Naive thymus-derived CD4-positive, alpha-beta T cell (primary cell): ENCODE results near the gene CLN5. TPM values are rescaled to one million over a fixed set of nuclear protein-coding genes. Genes with fewer than 3 reads are reported as not detected.
A peak's percentile ranks its signal among the peaks of the same experiment; 100 is the strongest.

Experiments
- ATAC-seq: fragments of 150-1000 bp; cut with Tn5 transposase; 2 replicates; pipeline ENCODE4 v1.10.0; 2021; ENCODE audit warnings: mild to moderate bottlenecking, moderate library complexity
- CTCF ChIA-PET: fragments of 350-600 bp; sonication (Branson Sonifier 250); formaldehyde crosslinking; loops from one replicate; lab custom pipeline; 2021; ENCODE audit warnings: antibody characterized with exemption; lab: Charles Lee
- POLR2A ChIA-PET: fragments of 350-600 bp; sonication (Branson Sonifier 250); formaldehyde crosslinking; loops from one replicate; lab custom pipeline; 2021; ENCODE audit warnings: antibody characterized with exemption, inconsistent platforms; lab: Charles Lee
- DNase-seq, 9 donors: peaks; one replicate each; pipeline versions ENCODE4 v3.0.0 to v3.0.0-alpha.2; 2020 to 2022; ENCODE audit warnings: mixed read lengths in 1 of 9
- H3K27ac ChIP-seq: one replicate; pipeline ENCODE4 v1.7.0; 2013; ENCODE audit warnings: mild to moderate bottlenecking, low read depth, low read length, moderate library complexity
- H3K27me3 ChIP-seq, 2 donors: one replicate each; pipeline ENCODE4 v1.7.0; 2013; ENCODE audit warnings: low read length in 2 of 2, mild to moderate bottlenecking in 2 of 2, moderate library complexity in 2 of 2; ENCODE audit not compliant: control insufficient read depth in 2 of 2, insufficient read depth in 2 of 2
- H3K36me3 ChIP-seq, 3 experiments: 1 replicate in 2 of 3; 2 replicates in 1 of 3; pipeline ENCODE4 v1.7.0; 2013; ENCODE audit warnings: low read length in 3 of 3, mild to moderate bottlenecking in 3 of 3, moderate library complexity in 1 of 3; ENCODE audit not compliant: insufficient read depth in 3 of 3, control insufficient read depth in 2 of 3
- H3K4me1 ChIP-seq, 2 donors: one replicate each; pipeline ENCODE4 v1.7.0; 2013; ENCODE audit warnings: low read length in 2 of 2, mild to moderate bottlenecking in 2 of 2, moderate library complexity in 1 of 2; ENCODE audit not compliant: control insufficient read depth in 2 of 2, insufficient read depth in 2 of 2
- H3K4me3 ChIP-seq: 2 replicates; pipeline ENCODE4 v1.7.0; 2013; ENCODE audit warnings: mild to moderate bottlenecking, low read length
- H3K9me3 ChIP-seq, 3 experiments: 1 replicate in 2 of 3; 2 replicates in 1 of 3; pipeline ENCODE4 v1.7.0; 2013; ENCODE audit warnings: low read length in 3 of 3; ENCODE audit not compliant: control insufficient read depth in 2 of 3
- H3K27ac Mint-ChIP-seq, 9 donors: one replicate each; pipeline ENCODE4 v1.8.0; 2020 to 2022; ENCODE audit warnings: mixed read lengths in 9 of 9, mild to moderate bottlenecking in 8 of 9, moderate library complexity in 5 of 9, inconsistent platforms in 2 of 9
- H3K27me3 Mint-ChIP-seq, 5 donors: one replicate each; pipeline ENCODE4 v1.8.0; 2021 to 2022; ENCODE audit warnings: mixed read lengths in 5 of 5, mild to moderate bottlenecking in 1 of 5
- H3K36me3 Mint-ChIP-seq, 5 donors: one replicate each; pipeline ENCODE4 v1.8.0; 2020 to 2022; ENCODE audit warnings: mixed read lengths in 5 of 5, mild to moderate bottlenecking in 3 of 5, inconsistent platforms in 1 of 5
- H3K4me1 Mint-ChIP-seq, 7 donors: one replicate each; pipeline ENCODE4 v1.8.0; 2020 to 2022; ENCODE audit warnings: mixed read lengths in 7 of 7, mild to moderate bottlenecking in 3 of 7, inconsistent platforms in 1 of 7
- H3K4me3 Mint-ChIP-seq, 10 donors: one replicate each; pipeline ENCODE4 v1.8.0; 2020 to 2022; ENCODE audit warnings: mild to moderate bottlenecking in 10 of 10, mixed read lengths in 10 of 10, moderate library complexity in 6 of 10, inconsistent platforms in 2 of 10
- H3K9me3 Mint-ChIP-seq, 11 donors: one replicate each; pipeline ENCODE4 v1.8.0; 2020 to 2022; ENCODE audit warnings: mixed read lengths in 11 of 11, mild to moderate bottlenecking in 4 of 11, inconsistent platforms in 1 of 11, moderate library complexity in 1 of 11
- intact Hi-C, 2 donors: fragments of 100-400 bp; cut with micrococcal nuclease; formaldehyde crosslinking; loops; one replicate each; pipeline ENCODE4 v1.15.1; 2023
- polyA plus RNA-seq, 2 donors: library from polyadenylated mRNA; unstranded; fragments of 300-500 nt; fragmentation: Illumina TruSeq; gene quantifications; one replicate each; pipeline ENCODE4 v1.2.3, GENCODE V29; 2021
- total RNA-seq, 6 experiments: library from RNA in 5 of 6; stranded (reverse) in 5 of 6; gene quantifications; 1 replicate in 5 of 6; 2 replicates in 1 of 6; pipeline ENCODE4 v1.2.3 and lab custom pipeline; 2021 to 2026

The CLN5 gene
- total and polyA plus RNA-seq, 7 experiments from 2014 or later: 18.9 to 45.3 (median 27.7) TPM

DNA sequence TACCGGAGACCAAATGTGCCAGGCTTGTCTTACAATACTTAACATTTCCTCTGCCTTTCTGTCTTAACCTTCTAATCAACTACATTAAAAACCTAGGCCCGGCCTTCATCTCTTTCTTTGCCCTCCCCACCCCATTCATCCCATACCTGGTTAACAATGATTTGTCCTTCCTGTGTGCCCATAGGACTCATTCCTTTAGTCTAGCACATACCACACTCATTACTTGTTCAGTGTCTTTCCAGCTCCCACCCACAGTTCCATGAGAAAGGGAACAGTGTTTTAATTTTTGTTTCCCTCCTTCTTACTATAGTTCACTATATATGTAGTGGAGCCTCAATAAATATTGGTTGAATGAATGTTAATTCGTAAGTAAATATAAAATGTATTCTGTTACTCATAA lies 2.4 kb downstream of the CLN5 start:
- peak overlapping the region; percentile 96 for H3K27ac ChIP-seq
- no peaks in the 10 kb centered on the region for H3K9me3 ChIP-seq
- H3K36me3 ChIP-seq: peaks cover 0 to 16% (median 10%) of the 10 kb centered on the region in 3 experiments
- peaks cover 39 to 80% (median 68%) of the 10 kb centered on the region in 7 donors for H3K4me1 Mint-ChIP-seq
- H3K27ac Mint-ChIP-seq: peak overlapping the region; percentile 39 to 99 (median 96)
- CTCF ChIA-PET: interaction anchor here (1.1 kb wide), 1 partner anchor 27 kb away, joined by 3 read pairs; no protein-coding TSS in a partner anchor
- no peaks in the 10 kb centered on the region for H3K9me3 Mint-ChIP-seq
- H3K4me3 Mint-ChIP-seq: peak overlapping the region; percentile 35 to 99 (median 83)
- peaks cover 5 to 34% (median 26%) of the 10 kb centered on the region in 5 donors for H3K36me3 Mint-ChIP-seq
- POLR2A ChIA-PET: interaction anchor here (0.7 to 10.5 kb wide), 6 partner anchors 7 to 1420 kb away, joined by 3 to 170 read pairs (median 19); partner anchors contain the start of genes FBXL3 and KCTD12
- ATAC-seq (no peak), DNase-seq (no peak)
- no peaks in the 10 kb centered on the region for H3K27me3 Mint-ChIP-seq
- peaks cover 0 to 1% of the 10 kb centered on the region in 2 donors for H3K27me3 ChIP-seq
- H3K4me3 ChIP-seq: no peak overlapping the region
- peaks cover 12 to 19% of the 10 kb centered on the region in 2 donors for H3K4me1 ChIP-seq
- intact Hi-C loops: loop anchor here (5.0 to 10.0 kb wide), 7 partner anchors 481 to 1669 kb away; partner anchors contain the start of genes LMO7 (in 1 of the 2) and SLAIN1 (in 1 of the 2)

DNA sequence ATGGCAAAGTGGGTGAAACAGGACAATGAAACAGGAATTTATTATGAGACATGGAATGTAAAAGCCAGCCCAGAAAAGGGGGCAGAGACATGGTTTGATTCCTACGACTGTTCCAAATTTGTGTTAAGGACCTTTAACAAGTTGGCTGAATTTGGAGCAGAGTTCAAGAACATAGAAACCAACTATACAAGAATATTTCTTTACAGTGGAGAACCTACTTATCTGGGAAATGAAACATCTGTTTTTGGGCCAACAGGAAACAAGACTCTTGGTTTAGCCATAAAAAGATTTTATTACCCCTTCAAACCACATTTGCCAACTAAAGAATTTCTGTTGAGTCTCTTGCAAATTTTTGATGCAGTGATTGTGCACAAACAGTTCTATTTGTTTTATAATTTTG lies 8.6 kb downstream of the CLN5 start:
- no peaks in the 10 kb centered on the region for H3K27me3 Mint-ChIP-seq
- Histone ChIP-seq H3K27me3 (no peaks in the 10 kb centered on the region), H3K4me3 (no peak overlapping the region), H3K9me3 (no peaks in the 10 kb centered on the region), H3K27ac (no peak overlapping the region), H3K36me3 (peaks cover 0 to 22% (median 10%) of the 10 kb centered on the region in 3 experiments), H3K4me1 (no peaks in the 10 kb centered on the region)
- no peak overlapping the region for H3K4me3 Mint-ChIP-seq
- peaks cover 5 to 42% (median 32%) of the 10 kb centered on the region in 5 donors for H3K36me3 Mint-ChIP-seq
- no peaks in the 10 kb centered on the region for H3K9me3 Mint-ChIP-seq
- DNase-seq (no peak), ATAC-seq (no peak)
- peaks cover 15 to 73% (median 53%) of the 10 kb centered on the region in 7 donors for H3K4me1 Mint-ChIP-seq
- POLR2A ChIA-PET: interaction anchor here (0.7 to 3.4 kb wide), 2 partner anchors 8 to 26 kb away, joined by 3 to 47 read pairs; partner anchors contain the start of genes CLN5 and FBXL3
- intact Hi-C loops: no loop called here
- CTCF ChIA-PET: interaction anchor here (1.5 to 2.2 kb wide), 2 partner anchors 8 to 23 kb away, joined by 7 read pairs; no protein-coding TSS in a partner anchor
- H3K27ac Mint-ChIP-seq: peak overlapping the region in 3 of 9 donors; percentile 69 to 84 (median 79)

DNA sequence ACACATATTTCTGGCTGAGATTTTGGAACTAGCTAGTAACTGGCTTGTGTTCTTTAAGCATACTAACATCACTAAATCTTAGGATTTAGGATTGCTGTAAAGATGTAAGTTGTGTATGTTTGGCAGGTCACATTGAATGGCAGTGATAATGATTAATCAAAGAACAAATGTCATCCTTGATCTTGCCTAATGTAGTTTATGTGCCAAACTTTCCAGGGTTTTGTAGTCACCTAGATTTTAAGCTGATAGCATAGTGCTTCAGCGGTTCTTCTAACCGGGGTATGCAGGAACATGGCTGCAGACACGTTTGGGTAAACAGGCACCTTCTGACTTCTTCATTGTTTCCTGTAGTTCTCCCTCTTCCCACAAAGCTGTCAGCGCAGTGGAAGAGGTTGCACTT lies 9.7 kb downstream of the CLN5 start:
- no peaks in the 10 kb centered on the region for H3K4me1 ChIP-seq
- no peaks in the 10 kb centered on the region for H3K9me3 ChIP-seq
- no peaks in the 10 kb centered on the region for H3K27me3 ChIP-seq
- peaks cover 0 to 19% (median 10%) of the 10 kb centered on the region in 3 experiments for H3K36me3 ChIP-seq
- Mint-ChIP-seq H3K27ac (peak overlapping the region in 8 of 9 donors; percentile 55 to 84 (median 72)), H3K9me3 (no peaks in the 10 kb centered on the region), H3K36me3 (peaks cover 5 to 38% (median 28%) of the 10 kb centered on the region in 5 donors), H3K4me1 (peaks cover 15 to 70% (median 50%) of the 10 kb centered on the region in 7 donors), H3K27me3 (no peaks in the 10 kb centered on the region), H3K4me3 (peak overlapping the region in 2 of 10 donors; percentile 16 to 21)
- ChIA-PET POLR2A (interaction anchor here (0.6 to 3.4 kb wide), 7 partner anchors 10 to 1241 kb away, joined by 3 to 47 read pairs (median 3); partner anchors contain the start of genes CLN5, FBXL3 and KCTD12), CTCF (interaction anchor here (0.6 to 2.2 kb wide), 8 partner anchors 9 to 149 kb away, joined by 3 to 7 read pairs (median 4); no protein-coding TSS in a partner anchor)
- DNase-seq (no peak), ATAC-seq (no peak)
- H3K4me3 ChIP-seq: no peak overlapping the region
- peak overlapping the region; percentile 15 for H3K27ac ChIP-seq
- intact Hi-C loops: loop anchor here in 1 of 2 donors (1.0 kb wide), 1 partner anchor 9 kb away; the partner anchor contains the start of gene CLN5

DNA sequence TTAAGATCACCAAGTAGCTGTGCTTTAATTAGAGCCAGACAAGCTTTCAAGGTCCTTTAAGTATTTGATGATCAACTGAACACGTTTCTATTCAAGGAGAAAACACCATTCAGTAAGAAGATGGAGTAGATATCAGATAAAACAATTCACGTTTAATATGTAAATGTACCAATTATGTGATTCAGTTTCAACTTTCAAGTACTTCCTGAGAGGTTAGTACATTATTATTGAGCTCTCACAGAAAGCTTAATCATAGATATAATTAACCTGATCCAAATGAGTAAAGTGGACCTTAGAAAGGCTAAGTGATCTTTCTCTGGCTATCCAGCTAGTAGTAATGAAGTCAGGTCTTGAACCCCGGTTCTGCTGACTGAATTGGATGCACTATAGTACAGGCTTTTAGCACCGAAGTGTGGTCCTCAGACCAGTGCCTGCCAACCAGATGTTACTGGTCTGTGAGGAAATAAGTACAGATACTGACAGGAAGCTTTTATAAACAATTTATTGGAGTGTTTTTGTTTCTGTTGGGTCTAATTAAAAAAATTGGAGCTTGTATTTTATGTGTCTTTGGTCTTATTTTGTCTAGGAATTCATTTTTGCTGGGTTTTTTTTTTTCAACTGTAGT lies 10.2 kb downstream of the CLN5 start:
- Histone ChIP-seq H3K36me3 (peaks cover 0 to 19% (median 14%) of the 10 kb centered on the region in 3 experiments), H3K27me3 (no peaks in the 10 kb centered on the region), H3K4me3 (no peak overlapping the region), H3K9me3 (no peaks in the 10 kb centered on the region), H3K4me1 (no peaks in the 10 kb centered on the region), H3K27ac (peak overlapping the region; percentile 17)
- Mint-ChIP-seq H3K4me1 (peaks cover 10 to 68% (median 49%) of the 10 kb centered on the region in 7 donors), H3K9me3 (no peaks in the 10 kb centered on the region), H3K27ac (peak overlapping the region in 8 of 9 donors; percentile 55 to 84 (median 72)), H3K27me3 (no peaks in the 10 kb centered on the region), H3K36me3 (peaks cover 5 to 35% (median 23%) of the 10 kb centered on the region in 5 donors), H3K4me3 (peak overlapping the region in 3 of 10 donors; percentile 2 to 21 (median 16))
- no peak for DNase-seq
- peak; percentile 22 for ATAC-seq
- CTCF ChIA-PET: interaction anchor here (0.6 to 2.2 kb wide), 10 partner anchors 9 to 149 kb away, joined by 3 to 7 read pairs (median 4); no protein-coding TSS in a partner anchor
- intact Hi-C loops: loop anchor here (1.0 kb wide), 3 partner anchors 10 to 24 kb away; partner anchors contain the start of gene CLN5 (in 2 of the 2)
- POLR2A ChIA-PET: interaction anchor here (0.6 to 3.4 kb wide), 8 partner anchors 10 to 1242 kb away, joined by 3 to 47 read pairs (median 4); partner anchors contain the start of genes CLN5 and KCTD12

DNA sequence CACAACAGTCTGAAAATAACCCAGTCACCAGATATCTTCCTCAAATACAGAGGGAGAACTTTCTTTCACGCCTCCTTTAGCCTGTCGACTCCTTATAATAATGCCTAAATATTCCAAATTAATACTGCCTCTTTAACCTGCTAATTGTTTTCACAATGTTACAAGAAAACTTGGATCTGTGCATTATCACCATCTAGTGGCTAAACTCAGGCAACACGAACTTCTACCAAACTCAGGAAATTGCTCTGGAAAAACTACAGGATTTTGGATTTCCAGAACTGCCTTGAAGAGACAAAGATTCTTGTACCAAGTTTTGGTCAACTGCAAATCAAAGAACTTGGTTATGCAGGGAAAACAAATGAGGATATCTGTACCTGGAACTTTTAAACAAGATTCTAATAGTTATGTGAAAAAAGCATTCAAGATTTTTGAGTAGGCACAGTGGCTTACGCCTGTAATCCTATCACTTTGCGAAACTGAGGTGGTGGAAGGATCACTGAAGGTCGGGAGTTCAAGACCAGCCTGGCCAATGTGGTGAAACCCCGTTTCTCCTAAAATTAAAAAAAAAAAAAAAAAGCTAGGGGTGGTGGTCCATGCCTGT lies 10.8 kb downstream of the CLN5 start:
- H3K4me1 Mint-ChIP-seq: peaks cover 7 to 68% (median 55%) of the 10 kb centered on the region in 7 donors
- POLR2A ChIA-PET: interaction anchor here (0.6 to 3.4 kb wide), 7 partner anchors 8 to 124 kb away, joined by 3 to 47 read pairs (median 3); partner anchors contain the start of genes CLN5 and KCTD12
- ATAC-seq (no peak), DNase-seq (no peak)
- no peak overlapping the region for H3K4me3 ChIP-seq
- no peaks in the 10 kb centered on the region for H3K9me3 ChIP-seq
- CTCF ChIA-PET: interaction anchor here (0.6 to 2.2 kb wide), 10 partner anchors 10 to 215 kb away, joined by 3 to 7 read pairs (median 4); no protein-coding TSS in a partner anchor
- H3K4me3 Mint-ChIP-seq: peak overlapping the region in 1 of 10 donors; percentile 2
- peak overlapping the region; percentile 17 for H3K27ac ChIP-seq
- no peaks in the 10 kb centered on the region for H3K27me3 ChIP-seq
- no peaks in the 10 kb centered on the region for H3K4me1 ChIP-seq
- H3K27me3 Mint-ChIP-seq: no peaks in the 10 kb centered on the region
- no peaks in the 10 kb centered on the region for H3K9me3 Mint-ChIP-seq
- peaks cover 5 to 36% (median 22%) of the 10 kb centered on the region in 5 donors for H3K36me3 Mint-ChIP-seq
- H3K36me3 ChIP-seq: peaks cover 0 to 19% (median 17%) of the 10 kb centered on the region in 3 experiments
- intact Hi-C loops: loop anchor here (1.0 kb wide), 3 partner anchors 10 to 24 kb away; partner anchors contain the start of gene CLN5 (in 1 of the 2)
- peak overlapping the region in 6 of 9 donors; percentile 3 to 84 (median 70) for H3K27ac Mint-ChIP-seq
